HepG2 (cell line): ENCODE data around the gene CRK. TPM values are rescaled to one million over a fixed set of nuclear protein-coding genes. Genes with fewer than 3 reads are reported as not detected.

Experiments used
- CCAR2 ChIP-seq: fragments of 200-400 bp; formaldehyde crosslinking; optimal IDR thresholded peaks from 2 replicates; pipeline ENCODE3; 2018; ENCODE audit warnings: low read depth, mild to moderate bottlenecking, low read length, moderate library complexity
- FLYWCH1 ChIP-seq: sonication (generic); formaldehyde crosslinking; IDR thresholded peaks from 2 replicates; pipeline ENCODE4 v1.8.1; 2023; ENCODE audit warnings: mild to moderate bottlenecking, missing genetic modification reagents
- FOXM1 ChIP-seq: sonication (generic); formaldehyde crosslinking; IDR thresholded peaks from 2 replicates; pipeline ENCODE4 v1.5.0; 2020; ENCODE audit warnings: missing genetic modification reagents
- HDAC1 ChIP-seq: sonication (generic); formaldehyde crosslinking; IDR thresholded peaks from 2 replicates; pipeline ENCODE4 v1.5.1; 2020; ENCODE audit warnings: mild to moderate bottlenecking, missing genetic modification reagents
- HMGA1 ChIP-seq: sonication (generic); formaldehyde crosslinking; conservative IDR thresholded peaks from 2 replicates; pipeline ENCODE4 v1.4.0; 2020; ENCODE audit warnings: missing genetic modification reagents
- KDM3A ChIP-seq: IDR thresholded peaks from 2 replicates; pipeline ENCODE4 v1.6.1; 2018; ENCODE audit warnings: low read depth, missing compliant biosample characterization
- LCORL ChIP-seq, 2 experiments: fragments of 450-650 bp in 1 of 2; sonication (generic) in 1 of 2; formaldehyde crosslinking in 1 of 2; IDR thresholded peaks; 2 replicates each; pipeline versions ENCODE4 v1.5.0 to v1.6.1; 2017 to 2020; ENCODE audit warnings: antibody characterized with exemption in 1 of 2, missing genetic modification reagents in 1 of 2
- MBD4 ChIP-seq: IDR thresholded peaks from 2 replicates; pipeline ENCODE4 v1.6.1; 2012; ENCODE audit warnings: low read length, inconsistent platforms, borderline replicate concordance
- MLXIP ChIP-seq: sonication (generic); formaldehyde crosslinking; IDR thresholded peaks from 2 replicates; pipeline ENCODE4 v1.9.0; 2021; ENCODE audit warnings: missing genetic modification reagents, borderline replicate concordance
- MYNN ChIP-seq: sonication (generic); formaldehyde crosslinking; IDR thresholded peaks from 2 replicates; pipeline ENCODE4 v1.4.0; 2020; ENCODE audit warnings: mild to moderate bottlenecking, low read depth, missing genetic modification reagents
- PLRG1 ChIP-seq: fragments of 450-650 bp; conservative IDR thresholded peaks from 2 replicates; pipeline ENCODE4 v1.6.1; 2016
- SOX13 ChIP-seq, 3 experiments: fragments of 450-650 bp in 1 of 3; sonication (generic) in 1 of 3; formaldehyde crosslinking in 1 of 3; IDR thresholded peaks in 2 of 3; conservative IDR thresholded peaks in 1 of 3; 2 replicates each; pipeline versions ENCODE4 v1.5.0 to v1.6.1; 2016 to 2020; ENCODE audit warnings: antibody characterized with exemption in 1 of 3, mild to moderate bottlenecking in 1 of 3, missing compliant biosample characterization in 1 of 3, missing genetic modification reagents in 1 of 3, moderate library complexity in 1 of 3
- SOX6 ChIP-seq, 2 experiments: fragments of 450-650 bp in 1 of 2; sonication (generic) in 1 of 2; formaldehyde crosslinking in 1 of 2; IDR thresholded peaks; 2 replicates each; pipeline versions ENCODE4 v1.4.0 to v1.6.1; 2017 to 2020; ENCODE audit warnings: antibody characterized with exemption in 1 of 2, mild to moderate bottlenecking in 1 of 2, missing genetic modification reagents in 1 of 2
- THAP7 ChIP-seq: sonication (generic); formaldehyde crosslinking; IDR thresholded peaks from 2 replicates; pipeline ENCODE4 v1.8.1; 2023; ENCODE audit warnings: mild to moderate bottlenecking, missing genetic modification reagents
- ZBTB49 ChIP-seq: sonication (generic); formaldehyde crosslinking; IDR thresholded peaks from 2 replicates; pipeline ENCODE4 v1.4.0; 2020; ENCODE audit warnings: missing genetic modification reagents, borderline replicate concordance
- ZEB1 ChIP-seq: IDR thresholded peaks from 2 replicates; pipeline ENCODE4 v1.6.1; 2012; ENCODE audit warnings: mild to moderate bottlenecking, low read depth, inconsistent platforms; ENCODE audit not compliant: insufficient replicate concordance
- ZFP1 ChIP-seq: IDR thresholded peaks from 2 replicates; pipeline ENCODE4 v1.6.1; 2016
- ZKSCAN5 ChIP-seq: sonication (generic); formaldehyde crosslinking; IDR thresholded peaks from 2 replicates; pipeline ENCODE4 v1.5.1; 2020; ENCODE audit warnings: mild to moderate bottlenecking, missing genetic modification reagents
- ZKSCAN8 ChIP-seq: IDR thresholded peaks from 2 replicates; pipeline ENCODE4 v1.6.1; 2016; ENCODE audit warnings: borderline replicate concordance, missing genetic modification reagents, missing compliant biosample characterization
- ZMAT3 ChIP-seq: sonication (generic); formaldehyde crosslinking; conservative IDR thresholded peaks from 2 replicates; pipeline ENCODE4 v1.7.0; 2021; ENCODE audit warnings: missing genetic modification reagents
- ZNF441 ChIP-seq: sonication (generic); formaldehyde crosslinking; IDR thresholded peaks from 2 replicates; pipeline ENCODE4 v1.7.0; 2021; ENCODE audit warnings: missing genetic modification reagents, borderline replicate concordance
- ZNF629 ChIP-seq: sonication (generic); formaldehyde crosslinking; conservative IDR thresholded peaks from 2 replicates; pipeline ENCODE4 v1.5.0; 2020; ENCODE audit warnings: missing genetic modification reagents
- ZSCAN12 ChIP-seq: sonication (generic); formaldehyde crosslinking; IDR thresholded peaks from 2 replicates; pipeline ENCODE4 v1.9.0; 2021; ENCODE audit warnings: mild to moderate bottlenecking, missing genetic modification reagents
- polyA plus RNA-seq, 8 experiments: library from polyadenylated mRNA; depleted of rRNA in 3 of 8; stranded (reverse) in 7 of 8; unstranded in 1 of 8; fragments of >200 nt; fragmentation: Illumina TruSeq in 4 of 8; extraction: Trizol in 4 of 8; gene quantifications; 2 replicates each; pipeline versions ENCODE4 v1.2.1 to v1.2.3, GENCODE V29; 2011 to 2016; ENCODE audit warnings: low read depth in 4 of 8, missing spikeins in 1 of 8, mixed read lengths in 1 of 8; ENCODE audit not compliant: insufficient read depth in 1 of 8
- total RNA-seq, 5 experiments: library from RNA; depleted of rRNA; stranded (reverse); fragments of >200 nt; fragmentation: Illumina TruSeq; extraction: Trizol; gene quantifications; 2 replicates each; pipeline ENCODE4 v1.2.3, GENCODE V29; 2016; ENCODE audit warnings: low read depth in 1 of 5

CRK gene
- total and polyA plus RNA-seq, 2 of the 13 experiments (the other 11 are each of a cell fraction or from before 2014, with no cell fraction given): 47.4 to 54.2 TPM

DNA sequence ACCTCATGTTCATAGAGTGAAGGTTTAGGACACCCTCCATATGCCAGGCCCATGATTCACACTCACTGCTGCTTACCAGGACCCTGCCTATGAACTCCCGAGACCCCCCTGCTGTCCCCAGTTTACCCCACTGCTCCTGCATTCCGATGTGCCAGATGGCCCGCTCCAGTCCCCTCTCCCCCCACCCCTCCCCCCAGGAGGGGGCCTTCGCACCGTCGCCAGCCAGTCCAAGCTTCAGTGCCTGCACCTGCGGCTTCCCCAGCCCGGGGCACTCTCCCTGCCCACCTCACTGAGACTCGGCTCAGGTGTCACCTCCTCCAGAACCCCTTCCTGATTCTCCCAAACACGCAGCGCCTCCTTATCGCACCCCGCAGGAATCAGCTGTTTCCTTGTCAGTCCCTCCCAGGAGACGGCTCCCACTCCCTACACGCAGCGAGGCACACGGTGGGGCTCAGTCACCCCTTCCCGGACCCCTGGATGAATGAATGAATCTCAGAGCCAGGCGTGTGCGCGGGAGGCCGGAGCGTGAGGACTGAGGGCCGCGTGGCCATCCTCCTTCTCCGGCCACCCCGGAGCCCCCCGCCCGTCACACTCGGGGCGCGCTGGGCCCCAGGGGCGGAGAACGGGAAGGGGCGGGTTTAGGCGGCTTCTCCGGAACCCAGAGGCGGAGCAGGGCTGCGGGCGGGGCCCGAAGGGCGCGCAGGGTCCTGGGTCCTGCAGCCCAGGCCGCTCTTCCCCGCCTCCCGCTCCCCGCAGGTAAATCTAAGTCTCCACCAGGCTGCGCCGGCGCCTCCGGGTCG lies 34.8 kb upstream of the CRK start (continued):
- TF ChIP-seq MLXIP (CRISPR knock-in tag) (no peak), MYNN (peak; percentile 58; the same call in 1 of the 2 replicates), ZMAT3 (CRISPR knock-in tag) (peak; percentile 81; the same call in 1 of the 2 replicates), ZBTB49 (CRISPR knock-in tag) (no peak), ZKSCAN5 (0 out of 2 replicates have a peak, but pooled peaks have one; percentile 37), ZNF441 (CRISPR knock-in tag) (peak; percentile 83; the same call in 1 of the 2 replicates), FLYWCH1 (CRISPR knock-in tag) (no peak), LCORL (IDR thresholded peaks at IDR 0.05) (no peak), LCORL (CRISPR knock-in tag; IDR thresholded peaks at IDR 0.05) (peak; percentile 81), KDM3A (CRISPR knock-in tag) (0 out of 2 replicates have a peak, but pooled peaks have one; percentile 61), CCAR2 (no peak), SOX13 (IDR thresholded peaks at IDR 0.05) (no peak), SOX13 (CRISPR knock-in tag; conservative IDR thresholded peaks at IDR 0.05 in 1 of 2, IDR thresholded peaks at IDR 0.05 in 1 of 2) (peak in 1 of 2 experiments; percentile 23; a peak in 1 of 4 replicates), PLRG1 (no peak), ZSCAN12 (CRISPR knock-in tag) (peak; percentile 86; the same call in 1 of the 2 replicates), MBD4 (no peak), THAP7 (CRISPR knock-in tag) (peak; percentile 96), SOX6 (IDR thresholded peaks at IDR 0.05) (no peak), SOX6 (CRISPR knock-in tag; IDR thresholded peaks at IDR 0.05) (peak; percentile 40), ZNF629 (CRISPR knock-in tag) (no peak), ZEB1 (no peak), FOXM1 (CRISPR knock-in tag) (no peak), ZKSCAN8 (CRISPR knock-in tag) (no peak), ZFP1 (CRISPR knock-in tag) (no peak), HDAC1 (CRISPR knock-in tag) (peak; percentile 83), HMGA1 (CRISPR knock-in tag) (no peak)
